Neuronal stem cell (in vitro differentiated cells): ENCODE results near the gene FANK1.

ENCODE experiments used
- DNase-seq: peaks from one replicate; pipeline ENCODE4 v3.0.0-alpha.2; 2013; ENCODE audit warnings: low spot score
- H2AFZ ChIP-seq: one replicate; pipeline ENCODE4 v1.6.1; 2013; ENCODE audit warnings: mild to moderate bottlenecking, low read length, inconsistent platforms
- H2AK5ac ChIP-seq: 2 replicates; pipeline ENCODE4 v1.6.1; 2013; ENCODE audit warnings: low read depth, mild to moderate bottlenecking, inconsistent platforms, low read length, moderate library complexity, mixed read lengths
- H2BK120ac ChIP-seq: 2 replicates; pipeline ENCODE4 v1.6.1; 2013; ENCODE audit warnings: low read depth, mild to moderate bottlenecking, inconsistent platforms, low read length, moderate library complexity, mixed read lengths
- H2BK12ac ChIP-seq: one replicate; pipeline ENCODE4 v1.6.1; 2013; ENCODE audit warnings: low read length, inconsistent platforms
- H2BK15ac ChIP-seq: 2 replicates; pipeline ENCODE4 v1.6.1; 2013; ENCODE audit warnings: mild to moderate bottlenecking, low read length, inconsistent platforms, mixed read lengths
- H2BK5ac ChIP-seq: one replicate; pipeline ENCODE4 v1.6.1; 2013; ENCODE audit warnings: inconsistent platforms, mild to moderate bottlenecking, low read length, moderate library complexity
- H3K14ac ChIP-seq: one replicate; pipeline ENCODE4 v1.6.1; 2013; ENCODE audit warnings: low read length, inconsistent platforms
- H3K18ac ChIP-seq: 2 replicates; pipeline ENCODE4 v1.6.1; 2013; ENCODE audit warnings: low read length, inconsistent platforms
- H3K23ac ChIP-seq: 2 replicates; pipeline ENCODE4 v1.6.1; 2013; ENCODE audit warnings: low read depth, mild to moderate bottlenecking, mixed read lengths, low read length, inconsistent platforms; ENCODE audit not compliant: poor library complexity
- H3K27ac ChIP-seq: replicated peaks from 3 replicates; pipeline ENCODE4 v1.5.1; 2013; ENCODE audit warnings: low read length, inconsistent platforms
- H3K27me3 ChIP-seq, 3 experiments: 2 replicates each; pipeline ENCODE4 v1.6.1; 2013; ENCODE audit warnings: low read length in 3 of 3, mild to moderate bottlenecking in 2 of 3, inconsistent platforms in 1 of 3, low read depth in 1 of 3, mixed read lengths in 1 of 3, moderate library complexity in 1 of 3; ENCODE audit not compliant: control insufficient read depth in 3 of 3, insufficient read depth in 3 of 3
- H3K36me3 ChIP-seq, 2 donors: replicated peaks in 1 of 2; 2 replicates each; pipeline ENCODE4 v1.6.1; 2013; ENCODE audit warnings: low read length in 2 of 2; ENCODE audit not compliant: control insufficient read depth in 2 of 2, insufficient read depth in 2 of 2
- H3K4ac ChIP-seq: 2 replicates; pipeline ENCODE4 v1.6.1; 2013; ENCODE audit warnings: inconsistent platforms, mild to moderate bottlenecking, low read length, moderate library complexity
- H3K4me1 ChIP-seq, 2 donors: 1 replicate in 1 of 2; 2 replicates in 1 of 2; pipeline ENCODE4 v1.6.1; 2013; ENCODE audit warnings: low read length in 2 of 2, low read depth in 1 of 2; ENCODE audit not compliant: control insufficient read depth in 2 of 2, insufficient read depth in 1 of 2
- H3K4me2 ChIP-seq: one replicate; pipeline ENCODE4 v1.6.1; 2013; ENCODE audit warnings: mild to moderate bottlenecking, low read length, inconsistent platforms; ENCODE audit not compliant: insufficient read depth, poor library complexity, severe bottlenecking
- H3K4me3 ChIP-seq, 2 donors: 2 replicates each; pipeline ENCODE4 v1.5.1; 2013; ENCODE audit warnings: low read length in 2 of 2, mild to moderate bottlenecking in 2 of 2, inconsistent platforms in 1 of 2, moderate library complexity in 1 of 2
- H3K79me1 ChIP-seq: one replicate; pipeline ENCODE4 v1.6.1; 2013; ENCODE audit warnings: low read depth, mild to moderate bottlenecking, inconsistent platforms, low read length, moderate library complexity
- H3K9ac ChIP-seq: one replicate; pipeline ENCODE4 v1.6.1; 2013; ENCODE audit warnings: mild to moderate bottlenecking, low read depth, low read length, inconsistent platforms; ENCODE audit not compliant: poor library complexity
- H3K9me3 ChIP-seq, 2 donors: replicated peaks in 1 of 2; 2 replicates each; pipeline versions ENCODE3 to v1.6.1; 2013; ENCODE audit warnings: low read length in 2 of 2, mild to moderate bottlenecking in 2 of 2, inconsistent platforms in 1 of 2, low read depth in 1 of 2, mixed read lengths in 1 of 2, moderate library complexity in 1 of 2; ENCODE audit not compliant: control insufficient read depth in 2 of 2, insufficient read depth in 1 of 2
- H4K8ac ChIP-seq: one replicate; pipeline ENCODE4 v1.6.1; 2013; ENCODE audit warnings: low read depth, mild to moderate bottlenecking, inconsistent platforms, low read length, moderate library complexity
- H4K91ac ChIP-seq: one replicate; pipeline ENCODE4 v1.6.1; 2013; ENCODE audit warnings: low read length, low read depth, mild to moderate bottlenecking, inconsistent platforms; ENCODE audit not compliant: poor library complexity
- WGBS, 2 donors: extraction: QIAGEN DNeasy Blood & Tissue Kit; methylation state at CpG; one replicate each; pipeline ENCODE4 v1.1.7; 2013; ENCODE audit warnings: missing lambda C conversion rate in 2 of 2, mixed read lengths in 1 of 2; ENCODE audit not compliant: insufficient read length in 2 of 2, insufficient replicate concordance in 1 of 2; ENCODE audit errors: extremely low coverage in 2 of 2; 5-methylcytosine and 5-hydroxymethylcytosine counted together

Gene FANK1

DNA sequence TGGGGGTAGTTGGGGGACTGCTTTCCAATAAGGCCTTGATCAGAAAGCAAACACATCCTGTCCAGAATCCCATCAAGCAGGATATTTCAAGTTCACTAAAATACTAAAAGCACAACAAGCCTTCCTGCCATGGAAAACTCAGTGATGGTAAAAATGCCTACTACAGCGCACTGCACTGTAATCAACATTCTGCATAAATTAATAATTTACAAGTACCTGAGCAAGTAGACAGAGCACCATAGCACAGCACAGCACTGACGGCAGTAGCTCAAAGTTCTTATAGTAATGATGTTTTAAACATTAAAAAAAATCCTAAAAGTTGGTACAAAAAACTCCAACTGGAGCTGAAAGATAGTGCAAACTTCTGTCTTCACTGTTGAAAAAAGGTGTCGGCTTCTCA is 120.5 kb downstream of the FANK1 start:
- DNase-seq = no peak
- Histone ChIP-seq H2BK12ac (no peak overlapping the region), H3K4ac (no peak overlapping the region)

DNA sequence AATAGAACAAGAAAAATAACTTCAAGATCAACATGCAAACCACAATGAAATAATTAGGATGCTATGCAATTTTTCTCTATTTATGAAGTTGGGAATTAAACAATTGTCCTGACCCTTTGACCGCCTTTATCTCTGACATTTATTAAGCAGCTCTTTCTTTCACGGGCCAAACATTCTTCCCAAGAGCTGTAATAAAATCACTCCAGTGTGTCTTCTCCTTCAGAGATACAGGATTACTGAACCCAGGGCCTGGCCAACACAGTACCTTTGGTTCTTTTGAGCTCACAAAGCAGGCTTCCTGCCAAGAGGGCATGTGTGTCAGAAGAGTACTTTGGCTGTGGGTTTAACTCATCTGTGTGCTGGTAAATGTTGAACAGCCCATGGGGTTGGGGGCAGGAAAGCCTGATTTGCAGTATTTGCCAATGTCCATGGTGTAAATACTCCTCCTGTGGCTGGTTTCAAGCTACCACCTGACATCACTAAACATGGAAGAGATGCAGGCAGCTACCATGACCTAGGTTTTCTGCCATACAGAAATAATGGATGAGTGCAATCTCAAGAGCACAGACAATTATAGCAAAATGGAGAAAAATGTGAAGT is 121.7 kb downstream of the FANK1 start:
- Histone ChIP-seq H3K27me3 (no peaks in the 10 kb centered on the region), H3K27ac (no peak overlapping the region), H2BK120ac (no peak overlapping the region), H3K9me3 (no peaks in the 10 kb centered on the region), H4K8ac (no peak overlapping the region), H3K4me2 (no peak overlapping the region), H3K18ac (no peak overlapping the region), H3K36me3 (no peaks in the 10 kb centered on the region), H3K4me3 (no peak overlapping the region), H2BK12ac (no peak overlapping the region), H3K4ac (no peak overlapping the region), H4K91ac (no peak overlapping the region), H3K4me1 (peaks cover 6 to 25% of the 10 kb centered on the region in 2 donors), H2BK5ac (no peak overlapping the region), H3K9ac (no peak overlapping the region), H2AFZ (no peak overlapping the region), H2BK15ac (no peak overlapping the region), H3K79me1 (no peaks in the 10 kb centered on the region), H2AK5ac (no peak overlapping the region), H3K23ac (no peak overlapping the region), H3K14ac (no peak overlapping the region)
- DNase-seq = no peak
- no CpG with 5 or more reads among the region's 2 CpGs for WGBS, 2 donors

More for the DNA sequence above, 120.5 kb downstream of the FANK1 start:
- Histone ChIP-seq H2BK15ac (no peak overlapping the region), H3K36me3 (no peaks in the 10 kb centered on the region), H3K18ac (no peak overlapping the region), H2BK5ac (no peak overlapping the region), H3K4me3 (no peak overlapping the region), H3K14ac (no peak overlapping the region), H2AK5ac (no peak overlapping the region), H3K9me3 (no peaks in the 10 kb centered on the region), H3K4me2 (no peak overlapping the region), H4K8ac (no peak overlapping the region), H2BK120ac (no peak overlapping the region), H3K4me1 (peaks cover 6 to 25% of the 10 kb centered on the region in 2 donors), H2AFZ (peak overlapping the region; percentile 36), H3K27ac (no peak overlapping the region), H3K27me3 (no peaks in the 10 kb centered on the region), H3K23ac (no peak overlapping the region), H3K9ac (no peak overlapping the region), H4K91ac (no peak overlapping the region), H3K79me1 (no peaks in the 10 kb centered on the region)
- no CpG with 5 or more reads among the region's 3 CpGs for WGBS, 2 donors

DNA sequence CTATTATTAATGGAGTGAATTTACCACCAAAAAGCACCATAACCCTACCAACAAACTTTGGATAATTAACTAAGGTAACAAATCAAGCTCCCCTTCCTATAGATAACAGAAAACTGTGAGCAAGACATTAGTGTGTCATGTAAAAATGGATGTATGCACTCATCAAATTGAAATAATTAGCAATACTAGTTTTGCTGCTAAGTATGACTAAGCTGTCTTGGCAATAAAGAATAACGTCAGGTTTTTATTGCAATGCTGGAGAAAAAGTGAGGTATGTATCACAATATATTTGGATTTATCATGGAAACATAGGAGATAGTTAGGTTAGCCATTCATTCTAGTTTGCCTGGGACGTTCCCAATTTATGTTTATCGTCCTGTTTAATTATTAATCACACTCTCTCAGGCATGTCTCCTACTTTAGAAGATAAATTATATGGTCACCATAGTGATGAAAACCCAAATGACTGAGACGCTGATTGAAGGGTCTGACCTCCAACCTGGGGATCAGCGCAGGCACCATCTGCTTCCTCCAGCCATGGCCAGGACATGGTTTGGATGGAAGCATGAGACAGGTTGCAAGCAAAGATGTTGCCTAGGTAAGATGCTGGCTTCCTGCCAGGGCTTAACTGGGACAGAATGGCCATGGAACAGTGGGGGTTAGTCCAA is 125.6 kb downstream of the FANK1 start:
- DNase-seq = no peak
- no peak overlapping the region for H3K4ac ChIP-seq

DNA sequence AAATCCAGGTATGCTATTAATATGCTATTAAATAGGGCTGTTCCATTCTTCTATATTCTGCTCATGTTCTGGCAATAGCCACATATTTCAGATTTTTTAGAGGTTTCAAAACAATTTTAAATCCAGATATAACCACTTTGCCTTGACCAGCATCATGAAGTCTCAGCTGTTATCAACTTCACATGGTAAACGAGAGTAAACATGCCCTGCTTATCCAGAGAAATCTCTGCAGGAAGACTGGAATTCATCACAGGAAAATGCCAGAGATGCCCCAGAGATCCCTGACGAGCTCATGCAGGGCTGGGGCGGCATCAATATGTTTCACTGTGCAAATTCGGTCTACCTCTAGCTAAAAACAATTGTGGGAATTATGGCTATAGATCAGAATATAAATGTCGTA is 126.5 kb downstream of the FANK1 start:
- no peak overlapping the region for H2AFZ ChIP-seq
- H2AK5ac ChIP-seq = no peak overlapping the region
- H3K23ac ChIP-seq = no peak overlapping the region
- no peak overlapping the region for H3K4me3 ChIP-seq
- H3K4ac ChIP-seq = no peak overlapping the region
- no peak overlapping the region for H3K27ac ChIP-seq
- no peak overlapping the region for H3K4me2 ChIP-seq
- H3K79me1 ChIP-seq = no peaks in the 10 kb centered on the region
- WGBS, 2 donors = no CpG with 5 or more reads among the region's 5 CpGs
- no peak overlapping the region for H2BK12ac ChIP-seq
- H3K4me1 ChIP-seq = no peaks in the 10 kb centered on the region
- H2BK5ac ChIP-seq = no peak overlapping the region
- H3K18ac ChIP-seq = no peak overlapping the region
- peaks cover 0 to under 1% of the 10 kb centered on the region in 2 donors for H3K9me3 ChIP-seq
- no peaks in the 10 kb centered on the region for H3K27me3 ChIP-seq
- H3K14ac ChIP-seq = no peak overlapping the region
- no peaks in the 10 kb centered on the region for H3K36me3 ChIP-seq
- H4K8ac ChIP-seq = no peak overlapping the region
- H3K9ac ChIP-seq = no peak overlapping the region
- DNase-seq = no peak
- no peak overlapping the region for H2BK15ac ChIP-seq
- no peak overlapping the region for H4K91ac ChIP-seq
- H2BK120ac ChIP-seq = no peak overlapping the region

More for the DNA sequence above, 125.6 kb downstream of the FANK1 start:
- no peak overlapping the region for H4K91ac ChIP-seq
- no peaks in the 10 kb centered on the region for H3K79me1 ChIP-seq
- no peak overlapping the region for H3K27ac ChIP-seq
- H3K23ac ChIP-seq = no peak overlapping the region
- no peaks in the 10 kb centered on the region for H3K9me3 ChIP-seq
- H2AFZ ChIP-seq = no peak overlapping the region
- no peak overlapping the region for H2BK120ac ChIP-seq
- no peak overlapping the region for H4K8ac ChIP-seq
- no peaks in the 10 kb centered on the region for H3K27me3 ChIP-seq
- no peak overlapping the region for H3K14ac ChIP-seq
- H3K4me3 ChIP-seq = no peak overlapping the region
- H2BK15ac ChIP-seq = no peak overlapping the region
- no peak overlapping the region for H3K18ac ChIP-seq
- no peak overlapping the region for H2BK5ac ChIP-seq
- no peaks in the 10 kb centered on the region for H3K36me3 ChIP-seq
- no peak overlapping the region for H2BK12ac ChIP-seq
- no CpG with 5 or more reads among the region's 5 CpGs for WGBS, 2 donors
- H3K4me1 ChIP-seq = no peaks in the 10 kb centered on the region
- no peak overlapping the region for H3K9ac ChIP-seq
- H3K4me2 ChIP-seq = no peak overlapping the region
- no peak overlapping the region for H2AK5ac ChIP-seq
